Activated T-cell treated with anti-CD3 and anti-CD28 coated beads, Interleukin-2, amount 50 U/mL, for 1 hour (primary cell): ENCODE measurements around the gene TIMM10B.

Source experiments
- DNase-seq: peaks from one replicate; pipeline ENCODE4 v3.0.0-alpha.2; 2020

Gene TIMM10B

DNA sequence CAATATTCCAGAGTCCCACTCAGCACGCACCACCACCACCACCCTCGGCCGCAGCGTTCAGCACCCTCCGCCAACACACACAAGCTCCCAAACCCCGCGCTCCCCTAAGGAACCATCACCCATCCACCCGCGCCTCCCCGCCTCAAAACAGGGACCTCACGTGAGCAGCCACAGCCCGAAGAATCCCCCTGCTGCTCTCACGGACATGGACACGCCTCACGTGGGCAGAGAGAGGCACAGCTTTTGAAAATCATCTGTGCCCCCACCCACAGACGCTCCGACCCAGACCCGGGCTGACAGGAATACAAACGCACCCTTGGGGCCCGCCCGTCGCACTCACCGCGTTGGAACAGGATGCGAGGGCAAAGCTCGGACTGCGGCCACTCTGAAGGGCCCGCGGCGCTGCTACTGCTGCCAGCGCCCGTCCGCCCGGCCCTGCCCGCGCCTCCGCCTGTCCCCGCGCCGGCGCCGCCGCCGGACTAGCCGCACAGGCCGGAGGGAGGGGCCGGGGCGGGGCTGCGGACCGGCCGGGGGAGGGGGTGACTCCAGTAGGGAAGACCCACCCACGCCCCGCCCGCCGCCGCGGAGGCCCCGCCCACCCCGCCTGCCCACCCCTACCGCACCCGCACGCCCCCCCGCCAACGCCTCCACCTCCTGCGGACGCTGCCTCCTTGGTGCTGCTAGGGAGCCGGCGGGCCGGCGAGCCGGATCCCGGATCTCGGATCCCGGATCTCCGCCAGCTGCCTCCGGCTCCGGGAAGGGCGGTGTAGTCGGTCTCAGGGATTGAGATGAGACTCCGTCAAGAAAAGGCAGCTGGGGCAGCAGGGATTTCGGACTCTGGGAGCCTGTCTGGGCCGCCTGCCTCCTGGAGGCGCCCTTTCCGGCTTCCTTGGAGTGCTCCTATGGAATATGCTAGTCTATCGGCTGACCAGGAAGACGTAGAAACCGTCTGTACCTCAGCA is 7.6 kb upstream of the TIMM10B start, which contains the start of gene TRIM3:
Gene TRIM3 (minus strand): TSS at position 491 of the 962 bp plus-strand sequence. CDS start 8,246 bp downstream, outside the sequence.
- peak; percentile 76 for DNase-seq

DNA sequence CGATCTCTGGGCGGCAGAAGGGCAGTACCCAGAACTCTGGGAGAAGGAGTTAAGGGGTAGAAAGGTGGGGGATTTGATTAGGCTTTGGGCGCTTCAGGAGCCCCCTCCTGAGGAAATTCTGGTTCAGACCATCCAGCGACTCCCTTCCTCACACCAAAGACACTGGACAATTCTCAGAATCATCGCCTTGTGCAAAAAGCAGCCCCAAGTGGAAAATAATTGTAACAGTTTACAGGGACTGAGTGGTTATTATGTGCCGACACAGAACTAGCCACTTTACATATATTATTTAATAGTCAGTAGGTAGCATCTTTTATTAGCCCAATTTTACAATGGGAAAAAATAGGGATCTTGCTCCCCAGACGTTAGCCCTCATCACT is 6.9 kb upstream of the TIMM10B start:
- DNase-seq = no peak

DNA sequence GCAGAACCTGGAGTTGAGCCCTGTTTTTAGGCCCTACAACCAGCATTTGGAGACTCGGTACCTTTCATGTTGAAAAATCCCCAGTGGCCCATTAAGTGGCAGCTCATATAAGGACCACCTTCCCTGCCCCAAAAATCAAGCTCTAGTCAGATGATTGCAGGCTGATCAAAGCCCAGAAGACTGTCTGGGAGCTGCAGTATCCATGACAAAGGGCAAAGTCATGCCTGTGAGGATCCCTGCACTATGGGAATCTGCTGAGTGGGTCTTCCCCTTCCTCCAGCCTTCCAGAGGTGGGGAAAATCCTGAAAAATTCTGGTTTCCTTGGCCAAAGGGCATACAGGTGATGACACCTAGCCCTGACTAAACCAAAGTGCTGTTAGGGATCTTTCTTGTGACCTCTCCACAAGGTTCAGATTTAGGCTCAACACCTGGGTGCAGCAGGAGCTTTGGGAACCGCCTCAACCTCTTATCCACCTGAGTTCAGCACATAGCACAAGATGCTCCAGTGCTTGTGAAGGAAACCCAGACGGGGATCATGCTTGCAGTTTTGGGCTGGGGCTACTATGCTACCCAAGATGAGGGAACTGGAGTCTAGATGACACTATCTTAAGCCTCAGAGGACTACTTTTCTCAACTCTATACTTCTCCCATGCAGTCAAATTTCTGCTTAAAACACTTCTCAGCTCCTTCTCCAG is 6.3 kb upstream of the TIMM10B start:
- DNase-seq = no peak

DNA sequence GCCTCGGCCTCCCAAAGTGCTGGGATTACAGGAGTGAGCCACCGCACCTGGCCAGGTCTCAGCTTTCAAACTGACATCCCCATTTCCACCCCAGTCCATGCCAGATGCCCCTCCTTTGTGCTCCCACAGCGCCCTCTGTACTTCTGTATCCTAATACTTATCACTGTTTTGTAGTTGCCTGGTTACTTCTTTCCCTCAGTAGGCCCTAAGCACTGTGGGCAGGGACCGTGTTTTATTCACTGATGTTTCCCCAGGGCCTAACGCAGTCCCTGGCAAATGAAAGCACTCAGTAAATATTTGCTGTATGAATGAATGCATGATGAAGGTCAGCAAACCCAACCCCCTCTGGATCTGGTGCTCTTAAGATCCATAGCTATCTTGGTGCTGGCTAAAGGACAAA is 5.4 kb upstream of the TIMM10B start:
- DNase-seq = no peak

DNA sequence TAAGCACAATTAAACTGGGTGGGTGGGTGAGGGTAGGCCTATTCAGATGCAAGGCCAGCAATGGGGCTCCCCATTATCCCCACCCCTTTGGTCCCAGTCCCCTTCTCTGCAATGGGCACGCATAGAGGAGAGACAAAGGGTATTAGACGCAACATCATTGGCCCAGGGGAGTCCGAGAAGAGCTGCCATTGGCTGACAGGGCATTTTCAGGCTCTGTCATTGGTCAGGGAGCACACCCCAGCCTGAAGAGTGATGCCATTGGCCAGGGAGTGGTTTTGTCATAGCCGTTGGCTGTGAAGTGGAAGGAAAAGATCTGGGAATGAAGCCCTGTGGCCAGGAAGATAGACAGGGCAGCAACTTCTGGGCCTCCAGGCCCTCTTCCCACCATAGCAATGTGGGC is 4.7 kb upstream of the TIMM10B start:
- no peak for DNase-seq

DNA sequence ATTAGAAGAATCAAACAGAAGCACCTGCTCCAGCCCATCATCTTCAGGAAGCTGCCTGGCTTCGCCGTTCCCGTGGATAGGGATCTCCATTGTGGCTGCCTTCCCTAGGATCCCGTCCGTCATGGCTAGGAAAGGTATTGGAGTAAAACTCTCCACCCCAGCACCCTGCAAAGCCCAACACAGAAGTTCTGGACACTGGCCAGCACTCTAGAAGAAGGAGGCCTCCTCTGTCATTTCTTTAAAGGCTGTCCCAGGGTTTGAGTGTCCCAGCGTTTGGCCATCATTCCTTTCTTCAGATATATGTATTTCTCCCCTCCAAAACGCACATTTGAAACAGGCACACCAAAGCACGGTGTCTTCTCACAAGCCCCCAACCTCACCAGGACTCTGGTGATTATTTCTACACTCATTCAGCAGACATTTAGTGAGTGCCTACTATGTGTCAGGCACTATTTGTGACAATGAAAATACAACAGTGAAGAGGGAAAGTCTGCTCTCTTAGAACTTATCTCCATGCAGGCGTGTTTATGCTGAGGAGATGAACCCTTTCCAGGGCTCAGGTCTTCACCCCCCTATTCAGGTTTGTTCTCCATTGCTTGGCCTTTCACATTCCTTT is 894 bp upstream of the TIMM10B start:
- no peak for DNase-seq

DNA sequence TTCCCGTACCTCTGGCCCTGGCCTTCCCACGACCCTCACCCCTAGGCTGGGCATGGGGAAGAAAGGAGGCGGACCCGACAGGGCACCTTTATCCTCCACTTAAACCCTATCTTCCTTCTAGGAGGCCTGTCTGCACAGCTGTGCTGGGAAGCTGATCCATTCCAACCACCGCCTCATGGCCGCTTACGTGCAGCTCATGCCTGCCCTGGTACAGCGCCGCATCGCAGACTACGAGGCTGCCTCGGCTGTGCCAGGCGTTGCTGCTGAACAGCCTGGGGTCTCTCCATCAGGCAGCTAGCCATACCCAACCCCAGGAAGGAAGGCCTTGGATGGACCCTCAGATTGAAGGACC is 599 bp downstream of the TIMM10B start:
- DNase-seq = no peak

DNA sequence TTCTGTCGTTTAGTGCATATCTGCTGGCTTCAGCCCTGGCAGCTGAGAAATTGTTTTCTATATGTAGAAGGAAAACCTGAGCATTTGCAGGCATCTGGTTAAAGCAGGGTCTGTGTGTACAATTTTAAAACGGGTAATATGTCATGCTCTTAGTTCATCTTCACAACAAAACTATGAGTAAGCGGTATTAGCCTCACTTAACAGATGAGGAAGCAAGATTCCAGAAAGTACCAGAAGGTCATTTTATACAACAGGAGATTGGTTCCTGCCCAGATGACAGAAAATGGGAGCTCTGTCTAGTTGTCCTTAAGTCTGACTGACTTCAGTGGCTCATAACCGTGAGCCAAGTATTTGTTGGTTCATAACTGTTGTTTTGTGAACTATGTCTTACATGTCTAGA is 1.1 kb downstream of the TIMM10B start:
- no peak for DNase-seq

DNA sequence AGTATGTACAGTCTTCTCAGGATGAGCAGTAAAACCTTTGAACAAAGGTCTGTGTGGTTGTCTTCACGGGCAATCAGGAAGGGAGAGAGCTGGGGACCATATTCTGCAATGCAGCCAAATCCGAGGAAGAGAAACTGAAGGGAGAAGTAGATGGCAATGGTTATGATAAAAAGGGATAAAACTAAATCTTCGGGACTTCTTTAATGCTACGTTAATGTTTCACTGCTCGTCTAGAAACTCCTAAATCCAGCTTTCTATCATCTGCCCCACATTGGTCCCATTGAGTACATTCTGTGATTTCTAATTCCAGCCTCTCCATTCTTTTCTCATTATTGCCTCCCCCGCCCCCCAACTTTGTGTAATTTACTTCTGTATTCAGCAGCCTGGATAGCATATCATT is 1.7 kb downstream of the TIMM10B start:
- no peak for DNase-seq

DNA sequence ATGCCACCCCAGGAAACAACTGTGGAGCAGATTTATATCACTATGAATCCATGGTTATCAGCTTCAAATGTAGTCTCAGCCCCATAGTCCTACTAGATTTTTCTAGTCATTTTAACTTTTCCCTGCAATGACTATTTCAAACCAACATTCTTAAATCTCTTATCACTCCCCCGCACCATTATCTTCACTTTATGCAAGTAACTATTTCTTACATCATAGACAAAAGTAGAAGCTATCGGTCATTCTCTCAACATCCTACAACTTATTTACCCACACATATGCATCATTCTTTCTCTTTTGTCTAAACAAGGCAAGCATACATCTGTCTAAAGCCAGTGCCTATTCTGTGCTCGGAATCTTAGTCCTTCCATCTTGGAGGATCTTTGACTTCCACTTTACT is 4.4 kb downstream of the TIMM10B start:
- no peak for DNase-seq

DNA sequence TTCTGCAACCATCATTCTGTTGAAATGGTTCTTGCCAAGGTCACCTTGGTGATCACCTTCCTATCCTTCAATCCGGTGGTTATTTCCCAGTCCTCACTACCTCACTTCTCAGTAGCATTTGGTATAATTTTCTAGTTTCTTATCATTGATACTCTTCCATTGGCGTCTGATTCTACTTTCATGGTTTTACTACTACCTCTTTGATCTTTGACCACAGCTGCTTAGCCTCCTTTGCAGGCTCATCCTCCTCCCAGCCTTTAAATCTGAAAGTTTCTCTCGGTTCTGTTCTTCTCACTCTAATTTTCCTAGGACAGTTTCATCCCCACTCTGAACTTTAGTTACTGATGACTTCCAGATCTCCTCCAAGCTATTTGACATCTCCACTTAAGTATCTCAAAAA is 5.0 kb downstream of the TIMM10B start:
- no peak for DNase-seq

DNA sequence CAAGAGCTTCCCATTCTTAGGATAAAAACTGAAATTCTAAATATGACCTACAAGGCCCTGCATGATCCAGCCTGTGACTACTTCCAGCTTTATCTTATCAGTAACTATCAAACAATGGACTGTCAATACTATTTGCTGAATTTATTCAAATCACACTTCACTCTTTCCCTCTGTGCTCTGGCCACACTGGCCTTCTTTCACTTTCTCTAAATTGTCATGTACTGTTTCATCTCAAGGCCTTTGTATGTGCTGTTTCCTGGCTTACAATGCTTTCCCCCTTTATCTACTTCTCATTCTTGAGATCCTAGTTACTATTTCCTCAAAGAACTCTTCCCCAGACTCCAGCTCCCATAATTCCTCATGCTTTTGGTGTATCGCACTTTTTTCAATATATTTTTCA is 5.6 kb downstream of the TIMM10B start:
- no peak for DNase-seq

DNA sequence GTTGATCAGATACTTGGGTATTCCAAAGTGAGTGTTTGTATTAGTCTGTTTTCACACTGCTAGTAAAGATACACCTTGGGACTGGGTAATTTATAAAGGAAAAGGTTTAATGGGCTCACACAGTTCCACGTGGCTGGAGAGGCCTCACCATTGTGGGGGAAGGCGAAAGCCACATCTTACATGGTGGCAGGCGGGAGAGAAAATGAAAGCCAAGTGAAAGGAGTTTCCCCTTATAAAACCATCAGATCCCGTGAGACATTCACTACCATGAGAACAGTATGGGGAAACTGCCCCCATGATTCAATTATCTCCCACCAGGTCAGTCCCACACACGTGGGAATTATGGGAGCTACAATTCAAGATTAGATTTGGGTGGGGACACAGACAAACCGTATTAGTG is 7.0 kb downstream of the TIMM10B start:
- DNase-seq = no peak

DNA sequence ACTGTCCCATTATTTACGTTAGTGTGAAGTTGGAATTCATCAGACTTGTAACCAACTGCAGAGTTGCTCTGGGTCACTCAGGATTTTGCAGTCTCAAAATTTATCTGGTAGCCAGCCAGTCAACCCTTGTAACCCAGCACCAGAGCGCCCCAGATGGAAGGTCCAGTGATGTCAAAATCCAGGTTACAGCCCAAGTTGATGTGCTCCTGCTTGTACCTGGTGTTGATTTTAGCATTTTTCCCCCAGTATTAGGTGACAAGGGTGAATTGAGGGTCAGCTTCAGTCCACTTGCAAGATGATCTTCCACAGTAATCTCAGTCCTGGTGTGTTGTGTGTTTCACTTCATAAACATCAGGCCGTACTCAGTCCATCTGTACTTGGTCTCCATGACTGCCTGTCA is 7.5 kb downstream of the TIMM10B start:
- no peak for DNase-seq

DNA sequence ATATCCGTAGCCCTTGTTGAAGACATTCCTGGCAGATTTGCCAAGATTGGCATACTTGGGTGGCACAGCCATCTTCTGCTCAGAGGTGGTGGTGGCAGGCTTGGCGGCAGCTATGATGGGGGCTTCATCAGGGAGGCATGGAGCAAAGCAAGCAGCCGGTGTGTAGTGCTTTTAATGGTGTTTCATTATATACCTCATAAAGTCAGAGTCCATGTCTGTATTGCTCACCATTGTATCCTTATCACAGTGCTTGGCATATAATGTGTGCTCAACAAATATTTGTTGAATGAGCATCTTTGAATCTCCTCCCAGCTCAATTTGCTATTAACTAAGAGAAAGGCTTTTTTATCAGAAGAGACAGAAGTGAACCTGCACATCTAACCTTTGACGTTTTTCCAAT is 8.0 kb downstream of the TIMM10B start:
- no peak for DNase-seq

DNA sequence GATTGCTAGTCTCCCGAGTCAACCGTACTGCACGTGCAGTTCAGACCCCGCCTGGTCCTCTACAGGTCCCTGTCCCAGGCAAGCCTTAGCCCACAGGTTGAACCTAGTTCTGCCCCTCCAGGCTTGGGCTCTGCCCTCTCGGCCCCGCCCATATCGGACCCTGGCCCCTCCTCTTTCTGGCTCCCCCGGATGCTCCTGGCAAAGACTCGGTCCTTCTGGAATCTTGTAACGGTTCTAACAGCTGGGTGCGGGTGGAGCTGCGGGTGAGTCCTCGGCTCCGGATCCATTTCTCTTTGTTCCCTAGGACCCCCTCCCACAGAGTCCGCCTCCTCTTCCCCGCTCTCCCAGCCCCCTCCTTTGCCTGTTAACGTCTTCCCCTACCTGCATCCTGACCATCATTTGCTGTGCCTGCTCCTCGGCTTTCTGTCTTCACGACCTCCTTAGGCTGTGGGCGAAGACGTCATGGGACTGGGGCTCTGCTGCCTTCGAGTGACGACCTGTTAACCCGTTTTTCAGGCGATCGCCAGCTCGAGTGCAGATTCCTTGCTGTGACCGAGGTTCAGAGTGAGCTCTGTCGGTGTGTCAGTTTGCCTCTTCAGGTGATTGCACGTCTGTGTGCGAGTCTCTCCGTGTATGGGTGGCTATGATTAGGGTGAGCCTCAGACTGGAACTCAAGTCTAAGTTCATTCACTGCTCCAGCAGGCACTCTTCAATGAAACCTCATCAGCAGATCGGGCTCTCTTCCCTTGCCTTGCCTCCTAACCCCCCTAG is 16.0 kb downstream of the TIMM10B start, which contains the start of gene DNHD1:
Gene DNHD1 (plus strand): TSS at position 212 of the 771 bp plus-strand sequence. CDS start 936 bp downstream, outside the sequence.
- no peak for DNase-seq

DNA sequence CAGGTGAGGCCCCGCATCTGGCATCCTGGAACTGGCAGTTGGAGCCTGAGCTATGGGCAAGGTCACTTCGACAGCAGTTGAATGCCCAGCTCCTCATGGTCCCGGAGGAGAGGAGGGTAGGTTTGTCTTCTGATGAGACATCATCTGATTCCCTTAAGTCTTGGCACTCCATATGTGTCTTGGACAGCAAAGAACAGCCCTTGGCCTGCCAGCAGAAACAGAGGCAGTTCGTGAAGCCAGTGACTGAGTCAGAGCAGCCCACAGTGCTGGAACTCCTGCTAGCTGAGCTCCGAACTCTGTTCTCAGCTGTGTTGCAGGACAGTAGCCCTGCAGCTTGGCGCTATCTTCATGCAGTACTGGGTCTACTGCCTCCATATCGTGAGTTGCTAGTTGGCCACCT is 16.8 kb downstream of the TIMM10B start:
- no peak for DNase-seq

DNA sequence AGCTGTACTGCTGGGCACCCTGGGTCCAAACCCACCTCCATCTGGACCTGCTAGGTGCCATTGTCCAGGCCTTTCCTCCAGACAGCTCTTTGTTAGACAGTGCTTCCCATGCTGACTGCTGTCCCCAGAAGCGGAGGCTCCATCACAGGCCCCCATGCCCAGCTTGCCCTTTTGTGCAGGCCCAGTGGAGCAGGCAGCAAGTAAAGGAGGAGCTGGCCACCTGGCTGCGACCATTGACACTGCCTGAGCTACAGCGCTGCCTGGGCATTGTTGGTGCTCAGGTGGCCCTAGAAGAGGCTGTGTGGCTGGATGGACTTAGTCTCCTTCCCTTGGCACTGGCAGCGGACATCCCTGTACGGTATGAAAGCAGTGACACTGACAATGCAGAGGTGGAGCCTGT is 17.2 kb downstream of the TIMM10B start:
- DNase-seq = no peak

DNA sequence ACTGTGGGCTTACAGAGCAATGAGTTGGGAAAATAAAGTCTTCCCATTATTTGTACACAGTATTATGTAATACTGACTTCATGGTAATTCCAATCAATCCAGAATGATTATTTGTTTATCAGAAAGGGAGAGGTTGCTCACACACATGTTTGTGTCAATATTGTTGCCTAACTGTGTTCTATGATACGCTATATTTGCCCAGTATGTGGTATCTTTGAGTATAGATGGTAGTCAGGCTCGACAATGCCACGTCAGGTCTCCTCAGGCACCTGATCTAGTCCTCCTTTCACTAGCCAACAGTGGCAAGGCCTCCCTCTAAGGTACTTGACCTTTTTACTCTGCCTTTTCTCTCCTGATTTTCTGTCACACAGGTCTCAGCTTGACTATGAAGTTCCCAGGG is 21.1 kb downstream of the TIMM10B start:
- DNase-seq = no peak

DNA sequence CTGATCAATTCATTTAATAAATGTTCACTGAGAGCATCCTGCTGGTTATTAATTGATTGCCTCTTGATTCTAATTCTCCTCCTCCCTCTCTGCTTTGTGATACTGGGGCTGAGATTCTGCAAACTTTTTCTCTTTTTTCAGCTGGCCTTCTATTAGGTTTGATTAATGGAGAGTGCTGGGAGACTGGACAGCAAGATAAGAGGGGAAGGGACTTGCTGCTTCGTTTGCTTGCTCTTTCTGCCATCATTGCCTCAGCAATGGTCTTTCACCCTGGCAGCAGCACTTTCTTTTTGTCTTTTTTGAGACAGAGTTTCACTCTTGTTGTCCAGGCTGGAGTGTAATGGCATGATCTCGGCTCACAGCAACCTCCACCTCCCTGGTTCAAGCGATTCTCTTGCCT is 22.9 kb downstream of the TIMM10B start:
- no peak for DNase-seq

DNA sequence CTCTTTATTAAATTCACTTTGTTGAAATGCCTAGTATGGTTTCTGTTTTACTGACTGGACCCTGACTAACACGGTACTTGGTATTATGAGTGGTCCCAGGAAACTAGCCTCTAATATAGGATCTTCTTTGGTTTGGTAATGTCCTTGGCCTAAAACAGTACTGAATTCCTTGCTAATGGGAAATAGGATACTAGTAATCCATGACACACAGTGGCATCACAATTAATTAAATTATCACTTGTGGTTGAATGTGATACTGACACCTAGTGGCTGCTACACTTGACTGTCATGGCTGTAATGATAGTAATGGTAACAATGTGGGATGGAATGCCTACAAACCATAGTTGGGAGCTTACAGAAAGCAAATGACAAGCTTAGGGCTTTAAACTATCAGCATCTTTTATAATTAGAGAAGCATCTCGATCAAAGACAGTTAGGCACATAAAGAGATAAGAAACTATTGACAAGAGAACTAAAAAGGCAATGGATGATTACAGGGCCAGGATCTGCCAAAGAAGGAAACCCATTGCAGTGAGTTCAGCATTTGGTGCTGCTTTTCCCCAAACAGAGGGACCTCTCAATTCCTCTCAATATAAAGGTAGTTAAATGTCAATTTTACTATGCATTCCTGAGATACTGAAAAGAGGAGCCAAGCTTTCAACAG is 24.4 kb downstream of the TIMM10B start:
- DNase-seq = no peak

DNA sequence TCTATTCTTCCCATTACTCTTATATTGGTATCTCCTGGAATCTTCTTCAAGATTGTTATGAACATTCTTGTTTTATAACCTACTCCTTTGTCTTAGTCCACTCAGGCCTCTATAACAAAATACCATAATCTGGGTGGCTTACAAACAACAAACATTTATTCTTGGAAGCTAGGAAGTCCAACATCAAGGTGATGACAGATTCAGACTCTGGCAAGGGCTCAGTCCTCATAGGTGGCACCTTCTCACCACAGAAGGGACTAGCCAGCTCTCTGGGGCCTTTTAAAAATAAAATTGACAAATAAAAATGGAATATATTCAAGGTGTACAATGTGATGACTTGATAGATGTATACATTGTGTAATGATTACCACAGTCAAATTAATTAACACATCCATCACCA is 35.6 kb downstream of the TIMM10B start:
- DNase-seq = no peak
